CD4-positive, alpha-beta T cell treated with Interleukin-6 for 4 hours (primary cell): Measurements from ENCODE around the gene ZNF692.
"Not testable (repeated sequence)": the region's sequence is repeated elsewhere in the genome, so short reads cannot be mapped to it uniquely, and the experiment has no call there.

ENCODE experiments used
- DNase-seq: peaks from one replicate; pipeline ENCODE4 v3.0.0-alpha.2; 2020; ENCODE audit warnings: mixed read lengths

The ZNF692 gene

GRCh38 chr1:248807067-248807737, 51.7 kb downstream of the ZNF692 start:
- peak; percentile 75 for DNase-seq

GRCh38 chr1:248805876-248806275, 53.0 kb downstream of the ZNF692 start:
- no peak for DNase-seq

DNA sequence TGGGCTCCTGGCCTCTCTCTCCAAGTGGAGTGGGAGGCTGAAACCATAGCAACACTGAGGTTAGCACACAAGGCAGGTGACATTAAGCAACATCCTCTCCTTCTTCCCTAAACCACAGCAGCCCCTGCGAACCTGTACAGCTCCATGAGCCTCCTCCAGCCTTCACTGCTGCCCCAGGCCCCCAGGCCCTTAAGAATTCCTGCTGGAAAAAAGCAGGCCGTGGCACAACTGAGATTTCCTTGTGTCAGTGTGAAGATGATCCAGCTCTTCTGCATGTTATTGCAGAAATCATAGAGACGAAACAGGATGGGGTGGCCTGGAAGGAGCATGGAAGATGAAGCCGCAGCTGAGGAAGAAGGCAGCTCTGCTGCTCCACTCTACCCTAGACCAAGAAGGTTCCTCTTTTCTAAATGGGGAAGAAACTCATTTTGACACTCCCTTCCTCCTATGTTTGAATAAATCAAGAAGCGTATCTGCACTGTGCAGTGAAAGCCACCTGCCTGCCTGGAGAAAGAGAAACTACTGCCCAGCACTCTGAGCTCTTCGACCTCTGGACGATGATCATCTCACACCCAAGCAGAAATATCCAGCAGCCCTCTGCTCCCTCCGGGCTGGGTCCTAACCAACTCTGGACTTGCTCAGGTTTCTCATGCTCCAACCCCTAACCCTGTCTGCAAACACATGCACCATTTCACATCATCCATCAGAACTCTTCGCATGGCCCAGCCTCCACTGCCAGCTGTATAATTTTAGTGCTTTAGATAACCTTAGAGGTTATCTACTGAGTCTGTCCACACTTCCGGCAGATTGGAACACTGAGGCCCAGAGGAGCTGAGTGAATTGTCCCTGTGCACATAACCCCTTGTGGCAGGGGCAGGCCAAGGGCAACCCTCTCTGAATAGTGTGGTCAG, 53.9 kb downstream of the ZNF692 start:
- DNase-seq = no peak

DNA sequence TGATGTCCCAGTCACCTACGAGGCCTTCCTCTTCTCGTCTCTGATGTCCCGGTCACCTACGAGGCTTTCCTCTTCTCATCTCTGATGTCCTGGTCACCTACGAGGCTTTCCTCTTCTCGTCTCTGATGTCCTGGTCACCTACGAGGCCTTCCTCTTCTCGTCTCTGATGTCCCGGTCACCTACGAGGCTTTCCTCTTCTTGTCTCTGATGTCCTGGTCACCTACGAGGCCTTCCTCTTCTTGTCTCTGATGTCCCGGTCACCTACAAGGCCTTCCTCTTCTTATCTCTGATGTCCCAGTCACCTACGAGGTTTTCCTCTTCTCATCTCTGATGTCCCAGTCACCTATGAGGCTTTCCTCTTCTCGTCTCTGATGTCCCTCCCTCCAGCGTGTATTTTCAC, 55.4 kb downstream of the ZNF692 start:
- DNase-seq = not testable (repeated sequence)

GRCh38 chr1:248802454-248802853, 56.4 kb downstream of the ZNF692 start:
- no peak for DNase-seq

- no peak for DNase-seq
Observed at GRCh38 chr1:248800459-248800858, 58.4 kb downstream of the ZNF692 start.
